HG02588 (cell line): ENCODE results near the gene KRT79.

Experiments
- ATAC-seq: cut with Tn5 transposase; IDR thresholded peaks from one replicate; pipeline ENCODE4 v1.9.1; 2021; ENCODE audit warnings: mild to moderate bottlenecking, moderate library complexity; ENCODE audit not compliant: unreplicated experiment

KRT79 gene

GRCh38 chr12:52792185-52793029 is 41.7 kb downstream of the KRT79 start:
- no peak for ATAC-seq

GRCh38 chr12:52791271-52792184 is 42.6 kb downstream of the KRT79 start:
- ATAC-seq, result no peak

- ATAC-seq, result no peak
Measured at GRCh38 chr12:52790427-52791270, 43.5 kb downstream of the KRT79 start.

- ATAC-seq, result no peak
Measured at GRCh38 chr12:52789637-52790426, 44.3 kb downstream of the KRT79 start.

GRCh38 chr12:52788876-52789636 is 45.1 kb downstream of the KRT79 start:
- ATAC-seq, result no peak

- ATAC-seq, result no peak
Measured at GRCh38 chr12:52788192-52788875, 45.8 kb downstream of the KRT79 start.

GRCh38 chr12:52787324-52788191 is 46.6 kb downstream of the KRT79 start:
- no peak for ATAC-seq

- no peak for ATAC-seq
Measured at GRCh38 chr12:52784909-52785308, 49.2 kb downstream of the KRT79 start.

GRCh38 chr12:52783563-52784316 is 50.4 kb downstream of the KRT79 start:
- no peak for ATAC-seq

GRCh38 chr12:52782502-52782901 is 51.6 kb downstream of the KRT79 start:
- no peak for ATAC-seq

GRCh38 chr12:52781399-52782082 is 52.6 kb downstream of the KRT79 start:
- ATAC-seq, result no peak

GRCh38 chr12:52779914-52780313 is 54.2 kb downstream of the KRT79 start:
- ATAC-seq, result no peak

- no peak for ATAC-seq
Measured at GRCh38 chr12:52778833-52779232, 55.3 kb downstream of the KRT79 start.

GRCh38 chr12:52777566-52777965 is 56.5 kb downstream of the KRT79 start:
- ATAC-seq, result no peak

GRCh38 chr12:52776913-52777395 is 57.2 kb downstream of the KRT79 start, which contains the start of gene KRT76:
KRT76 (minus strand) TSS chr12:52777345; CDS start chr12:52777291, 54 bp downstream.
- ATAC-seq, result no peak

GRCh38 chr12:52776435-52776834 is 57.7 kb downstream of the KRT79 start:
- no peak for ATAC-seq
